ENCODE measurements around the gene DOCK2. TPM values are rescaled to one million over a fixed set of nuclear protein-coding genes. Genes with fewer than 3 reads are reported as not detected.

DOCK2 gene
- total and polyA plus RNA-seq, 2 of the 8 experiments (the other 6 are each of a cell fraction or from before 2014, with no cell fraction given): 3.9 to 5.7 TPM

DNA sequence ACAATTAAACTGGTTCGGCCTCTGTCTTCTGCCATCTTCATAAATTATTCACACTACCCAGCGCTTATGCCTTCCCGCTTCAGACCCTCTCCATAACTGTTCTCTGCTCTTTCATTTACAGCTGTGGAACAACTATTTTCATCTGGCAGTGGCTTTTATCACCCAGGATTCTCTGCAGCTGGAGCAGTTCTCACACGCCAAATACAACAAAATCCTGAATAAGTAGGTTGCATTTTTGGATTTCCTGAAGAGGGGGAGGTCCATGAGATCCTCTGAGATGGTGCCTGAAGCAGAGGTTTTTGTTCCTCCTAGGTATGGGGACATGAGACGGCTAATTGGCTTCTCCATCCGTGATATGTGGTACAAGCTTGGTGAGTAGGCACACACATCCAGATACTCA is 371.3 kb downstream of the DOCK2 start (continued):
- no peak for TF ChIP-seq FOSL1 (IDR thresholded peaks at IDR 0.05; ENCODE audit: insufficient read depth, low read depth, low read length)
- TF ChIP-seq NRF1 (IDR thresholded peaks at IDR 0.05; ENCODE audit: low read depth, low read length): no peak
- TF ChIP-seq TAF1 (IDR thresholded peaks at IDR 0.05; ENCODE audit: low read depth, low read length): no peak
